Activated CD4-positive, alpha-beta T cell treated with anti-CD3 and anti-CD28 coated beads, Interleukin-2, amount 50 U/mL, for 16 hours (primary cell): ENCODE results near the gene STON2.
"Not testable (repeated sequence)": the region's sequence is repeated elsewhere in the genome, so short reads cannot be mapped to it uniquely, and the experiment has no call there.

Source experiments
- DNase-seq: peaks from one replicate; pipeline ENCODE4 v3.0.0-alpha.2; 2020

STON2 gene

GRCh38 chr14:81264671-81265070, 135.5 kb downstream of the STON2 start:
- DNase-seq: no peak

GRCh38 chr14:81263777-81264410, 136.2 kb downstream of the STON2 start:
- no peak for DNase-seq

DNA sequence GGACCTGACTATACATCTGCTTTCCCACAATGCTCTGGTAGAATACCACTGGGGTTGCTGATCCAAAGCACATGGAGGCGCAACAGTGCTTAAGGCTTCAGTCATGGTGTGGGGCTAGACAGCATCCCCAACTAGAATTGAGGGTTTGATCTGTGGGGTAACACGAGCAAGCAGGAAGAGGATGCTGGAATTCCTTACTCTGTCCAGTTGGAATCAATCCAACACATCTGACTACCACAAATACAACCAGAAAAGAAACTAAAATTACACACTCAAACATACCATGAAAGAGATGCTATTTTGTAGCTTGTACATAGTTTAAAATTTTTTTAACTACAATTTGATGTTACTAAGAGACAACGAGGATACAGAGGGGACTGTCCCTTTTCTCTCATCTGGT, 138.9 kb downstream of the STON2 start:
- no peak for DNase-seq

GRCh38 chr14:81260732-81261131, 139.4 kb downstream of the STON2 start:
- DNase-seq: no peak

- no peak for DNase-seq
Observed at GRCh38 chr14:81256289-81256960, 143.7 kb downstream of the STON2 start.

DNA sequence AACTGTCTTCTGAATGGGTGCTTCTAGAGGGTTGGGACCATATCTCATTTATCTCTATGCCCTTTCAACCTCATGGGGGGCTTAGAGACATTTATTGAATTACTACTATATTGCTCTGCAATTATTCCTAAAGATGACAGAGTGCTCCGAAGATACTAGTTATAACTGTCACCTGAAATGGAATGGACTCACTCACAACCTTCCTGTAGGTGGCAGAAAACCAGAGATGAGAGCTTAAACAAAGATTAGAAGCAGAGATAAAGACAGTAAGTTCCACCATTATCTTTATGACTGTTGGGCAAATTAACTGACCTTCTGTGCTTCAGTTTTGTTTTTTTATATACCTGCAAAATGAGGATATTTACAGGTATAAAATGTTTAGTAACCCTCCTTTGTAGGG, 147.8 kb downstream of the STON2 start:
- DNase-seq: no peak

GRCh38 chr14:81247271-81247766, 152.8 kb downstream of the STON2 start:
- no peak for DNase-seq

DNA sequence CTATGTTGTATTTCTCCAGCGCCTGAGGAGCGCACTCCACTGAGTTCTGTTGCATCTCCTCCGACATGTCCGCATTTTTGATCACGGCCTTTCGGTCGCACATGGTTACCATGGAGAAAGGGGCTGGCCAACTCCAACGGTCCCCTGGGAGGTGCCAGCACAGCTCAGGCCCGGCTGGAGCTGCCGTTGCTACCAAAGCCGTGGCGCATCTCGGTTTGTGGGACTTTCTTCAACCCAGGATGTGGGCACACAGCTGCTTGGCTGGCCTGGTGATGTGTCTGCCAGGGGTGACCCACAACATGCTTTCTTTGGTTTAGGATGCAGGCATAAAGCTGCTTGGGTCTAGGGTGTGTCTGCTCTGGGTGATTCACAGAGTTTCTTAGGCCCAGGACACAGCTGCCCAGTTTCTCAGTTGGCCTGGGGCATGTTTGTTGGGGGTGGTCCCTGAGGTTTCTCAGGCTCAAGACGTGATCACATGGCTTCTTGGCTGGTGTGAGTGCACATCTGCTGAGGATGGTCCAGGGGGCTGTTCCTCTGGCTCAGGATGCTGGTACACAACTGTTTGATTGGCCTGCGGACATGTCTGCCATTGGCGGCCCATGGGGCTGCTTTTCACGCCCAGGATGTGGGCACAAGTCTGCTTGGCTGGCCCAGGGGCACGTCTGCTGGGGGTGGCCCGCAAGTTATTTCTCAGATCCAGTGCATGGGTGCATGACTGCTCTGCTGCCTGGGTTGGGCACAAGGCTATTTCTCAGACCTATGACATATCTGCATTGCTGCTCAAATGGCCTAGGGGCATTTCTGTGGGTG, 153.5 kb downstream of the STON2 start:
- DNase-seq: peak; percentile 6

DNA sequence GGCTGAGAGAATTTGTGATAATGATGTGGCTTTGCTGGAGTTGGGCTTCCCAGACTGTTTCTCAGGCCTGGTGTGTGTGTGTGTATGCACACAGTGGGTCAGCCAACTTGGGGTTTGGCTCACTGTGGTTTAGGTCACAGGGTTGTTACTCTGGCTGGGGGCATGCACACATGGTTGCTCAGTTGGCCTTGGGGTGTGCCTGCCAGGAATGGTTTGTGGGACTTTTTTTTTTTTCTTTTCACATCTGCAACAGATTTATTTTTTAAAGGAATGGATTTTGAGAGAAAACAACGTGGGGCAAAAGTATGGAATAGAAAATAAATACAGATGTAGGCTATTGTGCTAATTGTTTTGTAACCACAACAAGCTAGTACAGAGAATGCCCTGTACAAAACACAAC, 154.4 kb downstream of the STON2 start:
- no peak for DNase-seq

DNA sequence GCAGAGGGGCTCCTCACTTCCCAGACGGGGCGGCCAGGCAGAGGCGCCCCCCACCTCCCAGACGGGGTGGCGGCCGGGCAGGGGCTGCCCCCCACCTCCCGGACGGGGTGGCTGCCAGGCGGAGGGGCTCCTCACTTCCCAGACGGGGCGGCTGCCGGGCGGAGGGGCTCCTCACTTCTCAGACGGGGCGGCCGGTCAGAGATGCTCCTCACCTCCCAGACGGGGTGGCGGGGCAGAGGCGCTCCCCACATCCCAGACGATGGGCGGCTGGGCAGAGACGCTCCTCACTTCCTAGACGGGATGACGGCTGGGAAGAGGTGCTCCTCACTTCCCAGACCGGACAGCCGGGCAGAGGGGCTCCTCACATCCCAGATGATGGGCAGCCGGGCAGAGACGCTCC, 155.7 kb downstream of the STON2 start:
- not testable (repeated sequence) for DNase-seq

DNA sequence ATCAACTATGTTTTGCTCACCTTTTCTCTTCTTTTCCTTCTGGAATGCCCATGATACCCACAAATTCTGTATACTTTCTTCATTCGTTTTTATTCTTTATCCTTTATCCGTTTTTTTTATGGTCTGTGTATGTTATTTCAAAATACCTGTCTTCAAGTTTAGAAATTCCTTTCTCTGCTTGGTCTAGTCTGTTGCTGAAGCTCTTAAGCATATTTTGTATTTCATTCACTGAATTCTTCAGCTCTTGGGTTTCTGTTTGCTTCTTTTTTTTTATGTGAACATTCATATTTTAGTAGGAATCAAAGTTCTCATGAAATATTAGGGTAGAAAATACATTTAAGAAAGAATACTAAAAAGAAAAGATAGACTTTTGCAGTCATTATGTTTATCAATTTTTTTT, 156.6 kb downstream of the STON2 start:
- no peak for DNase-seq

GRCh38 chr14:81236849-81237248, 163.3 kb downstream of the STON2 start:
- not testable (repeated sequence) for DNase-seq

- DNase-seq: no peak
Observed at GRCh38 chr14:81236138-81236537, 164.0 kb downstream of the STON2 start.

- no peak for DNase-seq
Observed at GRCh38 chr14:81235096-81235495, 165.0 kb downstream of the STON2 start.

- no peak for DNase-seq
Observed at GRCh38 chr14:81234278-81234677, 165.8 kb downstream of the STON2 start.

DNA sequence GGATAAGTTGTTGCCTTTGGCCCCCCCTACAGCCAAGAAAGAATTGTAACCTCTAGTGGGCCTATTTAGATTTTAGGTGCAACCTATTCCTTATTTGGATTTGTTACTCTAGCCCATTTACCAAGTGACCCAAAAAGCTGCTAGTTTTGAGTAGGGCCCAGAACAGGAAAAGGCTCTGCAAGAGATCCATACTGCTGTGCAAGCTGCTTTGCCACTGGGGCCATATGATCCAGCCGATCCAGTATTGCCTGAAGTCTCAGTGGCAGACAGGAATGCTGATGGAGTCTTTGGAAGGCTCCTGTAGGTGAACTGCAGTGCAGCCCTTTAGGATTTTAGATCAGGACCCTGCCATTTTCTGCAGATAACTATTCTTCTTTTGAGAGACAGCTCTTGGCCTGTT, 166.5 kb downstream of the STON2 start:
- DNase-seq: no peak

DNA sequence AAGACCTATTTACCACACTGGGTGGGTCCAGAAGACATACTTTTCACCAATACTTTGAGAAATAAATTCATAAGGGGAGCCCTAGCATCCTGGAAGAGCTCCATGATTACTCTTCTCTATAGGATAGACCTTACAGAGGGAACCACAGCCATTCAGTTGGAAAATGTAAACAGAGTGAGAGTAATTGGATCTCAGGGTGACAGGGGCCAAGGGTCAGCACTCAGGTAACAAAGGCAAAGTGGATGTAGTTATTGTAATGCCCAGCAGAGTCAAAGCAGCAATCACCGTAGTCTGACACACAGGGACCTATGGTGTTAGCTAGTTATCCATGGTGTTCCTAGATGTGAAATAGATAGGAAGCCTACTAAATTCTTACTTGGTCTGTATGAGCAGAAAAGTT, 168.6 kb downstream of the STON2 start:
- no peak for DNase-seq

- no peak for DNase-seq
Observed at GRCh38 chr14:81224222-81224621, 175.9 kb downstream of the STON2 start.

DNA sequence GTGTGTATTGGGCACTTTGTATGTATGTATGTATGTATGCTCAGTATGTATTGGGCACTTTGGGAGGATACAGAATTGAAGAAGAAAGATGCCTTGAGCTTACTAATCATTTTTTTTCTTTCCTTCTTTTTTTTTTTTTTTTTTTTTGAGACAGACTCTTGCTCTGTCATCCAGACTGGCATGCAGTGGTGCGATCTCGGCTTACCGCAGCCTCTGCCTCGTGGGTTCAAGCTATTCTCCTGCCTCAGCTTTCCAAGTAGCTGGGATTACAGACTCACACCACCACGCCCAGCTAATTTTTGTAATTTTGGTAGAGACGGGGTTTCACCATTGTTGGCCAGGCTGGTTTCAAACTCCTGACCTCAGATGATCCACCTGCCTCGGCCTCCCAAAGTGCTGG, 176.3 kb downstream of the STON2 start:
- not testable (repeated sequence) for DNase-seq

- no peak for DNase-seq
Observed at GRCh38 chr14:81222691-81223090, 177.4 kb downstream of the STON2 start.

DNA sequence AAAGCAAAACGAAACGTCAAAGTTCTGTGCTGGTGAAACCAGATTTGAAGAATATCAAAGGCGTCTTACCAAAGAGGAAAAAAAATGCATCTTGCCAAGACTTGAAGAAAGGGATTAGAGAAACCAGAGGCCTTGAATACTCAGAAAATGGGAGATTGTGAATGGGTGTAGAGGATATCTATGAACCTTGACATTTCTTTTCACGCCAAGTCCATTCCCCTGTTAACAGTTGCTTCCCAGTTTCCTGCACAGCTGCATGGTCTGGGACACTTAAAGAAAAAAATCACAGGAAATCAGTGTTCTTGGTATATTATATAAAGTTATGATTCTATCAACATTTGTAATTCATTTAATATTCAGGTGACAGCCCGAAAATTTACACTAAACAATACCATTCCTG, 178.0 kb downstream of the STON2 start:
- no peak for DNase-seq

- no peak for DNase-seq
Observed at GRCh38 chr14:81221579-81222102, 178.5 kb downstream of the STON2 start.

GRCh38 chr14:81220830-81221578, 179.1 kb downstream of the STON2 start, which contains the start of gene GTF2A1:
TSS of gene GTF2A1 (minus strand) at chr14:81220959. CDS start at chr14:81220518, 441 bp downstream.
- DNase-seq: peak; percentile 95
